Measurements from ENCODE around the gene MAPK4.

DNA sequence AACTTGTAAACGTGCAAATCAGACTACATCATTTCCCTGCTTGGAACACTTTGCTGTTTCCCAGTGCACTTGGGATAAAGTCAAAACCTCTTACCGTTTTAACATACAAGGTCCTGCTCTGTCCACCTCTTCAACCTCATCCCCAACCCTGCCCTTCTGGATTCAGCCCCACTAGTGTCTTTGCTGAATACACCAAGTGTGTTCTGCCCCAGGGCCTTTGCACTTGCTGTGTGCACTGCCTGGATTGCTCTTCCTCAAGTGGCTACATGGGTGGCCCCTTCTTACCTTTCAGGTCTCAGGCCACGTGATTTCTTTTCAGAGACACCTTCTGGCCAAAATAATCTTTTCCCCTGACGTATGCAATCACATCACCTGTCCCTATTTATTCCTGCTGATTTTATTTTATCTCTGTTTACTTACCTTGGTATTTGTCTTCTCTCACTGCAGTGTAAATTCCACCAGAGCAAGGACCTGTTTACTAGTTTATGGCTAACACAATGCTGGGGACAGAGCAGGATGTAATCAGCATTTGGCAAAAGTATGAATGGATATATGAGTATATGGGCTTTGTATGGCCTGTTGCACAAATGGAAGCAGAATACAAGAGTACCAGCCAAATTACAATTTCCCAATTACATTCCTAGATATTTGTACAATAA lies 63.9 kb downstream of the MAPK4 start:
- TF ChIP-seq, protein P1, sequence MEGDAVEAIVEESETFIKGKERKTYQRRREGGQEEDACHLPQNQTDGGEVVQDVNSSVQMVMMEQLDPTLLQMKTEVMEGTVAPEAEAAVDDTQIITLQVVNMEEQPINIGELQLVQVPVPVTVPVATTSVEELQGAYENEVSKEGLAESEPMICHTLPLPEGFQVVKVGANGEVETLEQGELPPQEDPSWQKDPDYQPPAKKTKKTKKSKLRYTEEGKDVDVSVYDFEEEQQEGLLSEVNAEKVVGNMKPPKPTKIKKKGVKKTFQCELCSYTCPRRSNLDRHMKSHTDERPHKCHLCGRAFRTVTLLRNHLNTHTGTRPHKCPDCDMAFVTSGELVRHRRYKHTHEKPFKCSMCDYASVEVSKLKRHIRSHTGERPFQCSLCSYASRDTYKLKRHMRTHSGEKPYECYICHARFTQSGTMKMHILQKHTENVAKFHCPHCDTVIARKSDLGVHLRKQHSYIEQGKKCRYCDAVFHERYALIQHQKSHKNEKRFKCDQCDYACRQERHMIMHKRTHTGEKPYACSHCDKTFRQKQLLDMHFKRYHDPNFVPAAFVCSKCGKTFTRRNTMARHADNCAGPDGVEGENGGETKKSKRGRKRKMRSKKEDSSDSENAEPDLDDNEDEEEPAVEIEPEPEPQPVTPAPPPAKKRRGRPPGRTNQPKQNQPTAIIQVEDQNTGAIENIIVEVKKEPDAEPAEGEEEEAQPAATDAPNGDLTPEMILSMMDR (IDR thresholded peaks at IDR 0.05; ENCODE audit: insufficient read depth, low read depth, low read length): no peak
- TF ChIP-seq EZH2 (IDR thresholded peaks at IDR 0.05; ENCODE audit: insufficient read depth, low read length): no peak
